Hematopoietic multipotent progenitor cell treated with erythropoietin and hydrocortisone succinate and interleukin-3 and kit ligand, for 17 days (in vitro differentiated cells): ENCODE results near the gene CCDC24.

Experiments used
- DNase-seq: peaks from one replicate; pipeline ENCODE4 v3.0.0-alpha.2; 2015; ENCODE audit warnings: low spot score

CCDC24 gene

DNA sequence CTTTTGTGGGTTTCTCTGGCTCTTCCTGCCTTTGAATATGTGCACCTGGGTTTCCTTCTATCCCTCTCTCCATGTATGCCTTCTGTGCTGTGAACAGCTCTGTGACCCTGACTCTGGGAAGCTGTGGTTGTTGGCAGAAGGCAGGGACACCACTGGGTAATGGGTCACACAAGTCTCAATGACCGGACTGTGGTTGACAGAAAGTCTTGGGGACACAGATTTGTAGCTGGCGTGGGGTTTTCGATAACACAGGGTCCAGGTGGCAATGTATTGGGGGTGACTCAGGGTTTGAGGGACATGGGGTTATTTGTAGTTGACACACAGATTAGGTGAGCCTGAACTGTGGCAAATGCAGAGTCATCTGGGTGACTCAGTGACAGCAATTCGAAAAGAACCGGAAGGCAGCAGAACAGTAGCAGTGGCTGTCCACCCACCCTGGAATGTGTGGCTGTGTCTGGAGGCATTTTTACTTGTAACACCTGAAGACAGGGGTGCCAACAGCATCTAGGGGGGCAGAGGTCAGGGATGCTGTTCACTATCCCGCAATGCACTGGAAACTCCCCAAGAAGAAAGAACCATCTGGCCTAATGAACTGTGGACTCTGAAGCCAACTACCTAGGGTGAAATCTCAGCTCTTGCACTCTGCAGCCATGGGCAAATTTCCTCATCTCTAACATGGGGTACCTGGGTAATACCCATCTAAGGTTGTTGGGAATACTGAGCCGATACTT, 52.8 kb downstream of the CCDC24 start:
- peak; percentile 60 for DNase-seq

GRCh38 chr1:44045064-44045463, 53.7 kb downstream of the CCDC24 start:
- DNase-seq = no peak
